GM12874 (cell line): ENCODE measurements around the gene QSOX2.
A peak's percentile ranks its signal among the peaks of the same experiment; 100 is the strongest.

Experiments
- TF ChIP-seq, protein P1 (sequence below): IDR thresholded peaks from 2 replicates; pipeline ENCODE4 v1.5.1; 2011; ENCODE audit warnings: low read depth, mild to moderate bottlenecking, control low read depth, low read length, moderate library complexity; ENCODE audit not compliant: insufficient read depth

Gene QSOX2

DNA sequence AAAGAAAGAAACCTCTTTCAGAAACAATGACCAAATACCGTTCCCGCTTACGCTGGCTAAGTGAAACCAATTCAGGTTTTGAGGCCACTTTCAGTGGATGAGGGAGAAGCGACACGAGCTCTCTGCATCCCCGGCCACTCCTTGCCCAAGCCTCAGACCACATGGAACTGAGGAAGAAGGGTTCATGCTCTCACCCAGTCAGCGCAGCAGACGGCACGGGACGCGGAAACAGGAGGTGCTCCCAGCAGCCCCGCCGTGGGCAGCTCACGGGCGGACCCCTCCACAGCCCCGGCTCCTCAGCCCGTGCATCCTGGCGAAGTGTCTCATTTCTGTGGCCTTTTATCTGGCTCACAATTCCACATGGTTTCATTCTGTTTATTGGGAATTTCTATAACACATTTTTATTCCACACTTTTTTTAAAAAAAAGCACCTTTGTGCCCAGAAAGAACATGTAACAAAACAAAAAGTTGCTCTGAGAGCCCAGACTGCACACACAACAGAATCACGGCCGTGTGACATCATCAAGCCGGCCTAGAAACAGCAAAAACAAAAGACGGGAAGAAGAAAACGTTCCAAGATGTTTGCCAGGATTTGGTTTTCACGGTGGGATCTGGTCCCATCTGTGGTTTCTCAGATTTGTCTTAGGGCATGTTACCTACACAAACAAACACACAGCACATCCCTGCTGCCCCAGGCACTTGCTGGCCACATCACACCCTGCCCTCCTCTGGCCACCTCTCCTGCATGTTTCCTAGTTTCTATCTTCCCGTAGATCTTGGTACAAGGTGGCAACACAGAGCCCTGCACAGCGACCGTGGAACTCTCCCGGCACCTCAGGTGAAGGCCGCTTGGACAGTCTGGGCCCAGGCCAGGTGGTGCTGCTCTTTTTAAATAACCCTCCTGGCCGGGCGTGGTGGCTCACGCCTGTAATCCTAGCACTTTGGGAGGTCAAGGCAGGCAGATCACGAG is 16.2 kb downstream of the QSOX2 start:
- TF ChIP-seq, protein P1, sequence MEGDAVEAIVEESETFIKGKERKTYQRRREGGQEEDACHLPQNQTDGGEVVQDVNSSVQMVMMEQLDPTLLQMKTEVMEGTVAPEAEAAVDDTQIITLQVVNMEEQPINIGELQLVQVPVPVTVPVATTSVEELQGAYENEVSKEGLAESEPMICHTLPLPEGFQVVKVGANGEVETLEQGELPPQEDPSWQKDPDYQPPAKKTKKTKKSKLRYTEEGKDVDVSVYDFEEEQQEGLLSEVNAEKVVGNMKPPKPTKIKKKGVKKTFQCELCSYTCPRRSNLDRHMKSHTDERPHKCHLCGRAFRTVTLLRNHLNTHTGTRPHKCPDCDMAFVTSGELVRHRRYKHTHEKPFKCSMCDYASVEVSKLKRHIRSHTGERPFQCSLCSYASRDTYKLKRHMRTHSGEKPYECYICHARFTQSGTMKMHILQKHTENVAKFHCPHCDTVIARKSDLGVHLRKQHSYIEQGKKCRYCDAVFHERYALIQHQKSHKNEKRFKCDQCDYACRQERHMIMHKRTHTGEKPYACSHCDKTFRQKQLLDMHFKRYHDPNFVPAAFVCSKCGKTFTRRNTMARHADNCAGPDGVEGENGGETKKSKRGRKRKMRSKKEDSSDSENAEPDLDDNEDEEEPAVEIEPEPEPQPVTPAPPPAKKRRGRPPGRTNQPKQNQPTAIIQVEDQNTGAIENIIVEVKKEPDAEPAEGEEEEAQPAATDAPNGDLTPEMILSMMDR, result no peak

DNA sequence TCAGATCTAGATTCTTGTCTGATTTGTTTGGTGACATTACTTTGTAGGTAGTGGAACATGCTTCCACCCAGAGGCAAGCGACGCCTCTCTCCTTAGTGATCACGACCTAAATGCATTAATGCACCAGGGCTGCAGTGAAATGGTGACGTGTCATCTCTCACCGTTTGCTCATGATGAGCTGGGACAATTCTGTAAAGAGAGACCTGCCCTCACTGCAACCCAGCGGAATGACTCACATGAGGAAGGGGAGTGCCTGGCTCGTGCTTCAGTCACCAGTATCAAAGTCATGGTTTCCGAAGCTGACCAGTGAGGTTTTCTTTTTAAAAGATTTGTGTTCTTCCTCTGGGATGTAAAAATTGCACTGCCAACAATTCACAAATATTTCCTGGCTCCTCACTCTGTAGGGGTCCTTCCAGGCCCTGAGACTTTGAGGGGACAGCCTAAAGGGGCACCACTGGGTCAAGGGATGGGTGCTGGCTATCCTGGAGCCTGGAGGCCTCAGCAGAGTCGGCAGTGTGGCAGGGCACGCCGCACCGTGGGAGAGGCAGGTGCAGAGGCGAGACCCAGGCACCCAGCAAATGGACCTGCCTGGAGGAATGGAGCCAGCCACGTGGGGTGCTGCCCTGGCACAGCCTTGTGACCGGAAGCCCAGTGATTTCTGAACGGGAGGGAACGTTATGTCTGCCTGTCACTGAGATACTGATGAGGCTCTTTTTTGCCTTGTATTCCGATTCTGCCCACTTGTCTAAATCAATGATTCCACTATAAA is 17.3 kb downstream of the QSOX2 start:
- TF ChIP-seq, protein P1, result no peak

DNA sequence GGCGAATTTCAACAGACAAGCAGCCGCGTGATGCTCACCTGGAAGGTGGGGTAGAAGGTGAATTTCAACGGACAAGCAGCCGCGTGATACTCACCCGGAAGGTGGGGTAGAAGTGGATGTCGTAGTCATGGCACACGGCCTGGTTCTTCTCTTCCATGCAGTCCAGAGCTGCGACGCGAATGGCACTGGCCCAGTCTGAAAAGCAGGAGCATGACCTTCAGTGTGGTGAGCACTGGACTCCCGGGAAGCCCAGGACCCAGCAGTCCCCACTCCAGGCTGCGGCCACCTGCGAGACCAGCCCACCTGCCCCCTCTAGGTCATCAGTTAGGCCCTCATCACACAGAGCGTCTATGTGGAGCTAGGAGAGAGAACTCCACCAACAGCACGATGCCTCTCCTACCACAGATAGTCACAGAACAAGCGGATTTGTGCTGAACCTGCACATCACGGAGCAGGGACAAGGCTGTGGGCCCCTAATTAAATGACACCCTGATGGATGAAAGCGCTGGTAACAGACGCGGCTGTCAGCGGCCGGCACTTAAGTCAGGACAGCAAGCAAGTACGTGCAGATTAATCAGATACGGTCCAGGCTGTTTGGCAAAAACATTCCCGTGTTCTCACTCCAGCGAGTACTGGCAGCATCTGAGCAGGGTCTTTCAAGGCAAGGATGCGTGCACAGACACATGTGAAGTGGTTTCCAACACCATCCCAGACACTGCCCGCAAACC is 18.8 kb downstream of the QSOX2 start:
- TF ChIP-seq, protein P1, result no peak

DNA sequence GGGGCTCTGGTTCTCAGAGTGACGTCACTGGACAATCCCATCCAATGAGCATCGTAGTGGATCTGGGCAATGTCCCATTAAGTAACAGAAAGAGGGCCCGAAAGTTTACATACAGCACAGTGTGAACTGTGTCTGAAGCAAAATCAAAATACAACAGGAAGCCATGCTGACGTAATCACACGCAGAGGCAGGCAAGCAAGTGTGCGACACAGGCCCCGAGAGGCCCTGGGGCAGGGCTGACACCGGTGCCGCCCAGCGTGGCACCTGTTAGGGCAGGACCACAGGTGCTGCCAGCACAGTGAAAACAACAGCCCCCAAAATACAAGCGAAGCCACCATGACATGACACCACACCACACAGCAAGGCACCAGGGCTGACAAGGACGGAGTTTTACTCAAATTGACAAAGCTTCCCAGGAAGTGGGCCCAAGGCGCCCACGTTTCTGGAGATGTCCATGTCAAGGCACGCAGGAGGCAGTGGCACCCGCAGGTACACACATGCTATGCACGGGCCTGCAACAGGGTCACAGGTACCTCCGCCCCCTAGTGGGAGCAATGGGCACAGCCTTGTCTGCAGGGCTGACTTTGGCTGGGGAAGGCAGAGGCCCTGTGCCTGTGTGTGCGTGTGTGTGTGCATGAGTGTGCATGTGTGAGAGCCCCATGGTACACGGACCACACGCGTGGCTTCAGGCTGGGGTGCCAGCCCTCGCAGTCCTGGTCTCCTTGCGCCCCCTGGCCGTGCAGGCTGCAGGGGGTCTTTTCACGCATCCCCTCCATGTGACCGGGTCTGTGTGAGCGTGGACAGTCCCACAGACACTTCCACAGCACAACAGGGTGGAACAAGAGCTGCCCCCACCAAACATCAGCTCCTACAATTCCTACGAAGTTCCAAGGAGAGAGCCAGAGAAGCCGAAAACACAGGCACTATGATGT is 19.6 kb downstream of the QSOX2 start:
- TF ChIP-seq, protein P1, result peak; percentile 99

DNA sequence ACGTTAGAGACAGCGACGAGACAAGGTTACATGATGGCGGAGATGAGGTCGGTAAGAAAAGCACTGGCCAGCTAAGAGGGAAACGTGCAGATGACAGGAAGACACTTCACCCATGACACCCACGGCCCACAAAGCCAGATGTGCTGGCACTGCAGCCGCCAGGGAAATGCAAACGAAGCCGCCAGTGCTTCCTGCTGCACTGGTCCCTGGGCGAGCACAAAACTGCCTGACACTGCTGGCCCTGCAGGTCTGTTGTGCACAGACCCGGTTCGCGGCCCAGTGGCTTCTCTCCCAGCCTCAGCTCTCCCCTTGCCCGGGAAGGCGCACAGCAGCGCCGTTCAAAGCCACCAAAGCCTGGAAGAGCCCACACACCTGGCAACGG is 20.3 kb downstream of the QSOX2 start:
- TF ChIP-seq, protein P1, result no peak

DNA sequence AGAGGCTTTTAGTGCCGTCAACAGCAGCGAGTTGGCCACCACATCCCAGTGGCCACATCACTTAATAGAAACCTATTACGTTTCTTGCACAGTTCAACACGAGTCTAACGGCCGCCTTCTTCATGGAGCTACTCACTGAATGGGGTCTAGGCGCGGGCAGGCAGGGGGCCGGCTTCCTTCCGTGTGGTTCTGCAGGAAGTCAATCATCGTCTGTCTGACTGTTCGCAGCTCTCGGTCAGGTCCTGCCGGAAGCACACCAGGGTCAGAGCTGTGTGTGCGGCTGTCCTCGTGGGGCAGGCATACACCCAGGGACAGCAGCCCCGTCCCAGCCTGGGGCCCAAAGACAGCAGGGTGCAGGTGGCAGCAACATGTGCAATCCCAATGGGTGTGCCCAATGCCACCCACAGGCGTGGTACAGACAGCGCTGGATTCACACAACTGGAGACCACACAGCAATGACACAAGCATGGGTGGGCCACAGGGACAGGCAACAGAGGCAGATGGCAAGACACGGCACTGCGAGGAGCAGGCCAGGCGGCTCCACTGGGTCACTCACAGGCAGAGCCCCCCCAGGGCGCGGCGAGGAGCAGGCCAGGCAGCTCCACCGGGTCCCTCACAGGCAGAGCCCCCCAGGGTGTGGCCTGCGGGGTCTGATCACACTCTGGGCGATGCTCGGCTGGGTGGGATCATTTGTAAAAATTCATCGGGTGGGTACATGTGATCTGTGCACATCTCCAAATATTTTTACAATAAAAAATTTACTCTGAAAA is 21.6 kb downstream of the QSOX2 start:
- TF ChIP-seq, protein P1, result no peak
